Limb (tissue), 2 donors: ENCODE measurements around the gene TMC8.

Experiments used
- DNase-seq, 2 donors: peaks; one replicate each; pipeline ENCODE4 v3.0.0-alpha.2; 2016; ENCODE audit errors: extremely low spot score in 2 of 2

TMC8 gene

GRCh38 chr17:78124081-78124835 is 6.3 kb upstream of the TMC8 start:
- peak in 1 of 2 donors; percentile 27 for DNase-seq

GRCh38 chr17:78124836-78125137 is 5.8 kb upstream of the TMC8 start:
- DNase-seq, result no peak

- DNase-seq, result peak in 1 of 2 donors; percentile 27
These were observed 5.2 kb upstream of the TMC8 start for GRCh38 chr17:78125138-78125913.

GRCh38 chr17:78125976-78126894 is 4.3 kb upstream of the TMC8 start:
- DNase-seq, result no peak

GRCh38 chr17:78126895-78127238 is 3.7 kb upstream of the TMC8 start:
- no peak for DNase-seq

GRCh38 chr17:78127239-78127887 is 3.2 kb upstream of the TMC8 start:
- peak in 1 of 2 donors; percentile 69 for DNase-seq

GRCh38 chr17:78127888-78128550 is 2.6 kb upstream of the TMC8 start:
- DNase-seq, result peak in 1 of 2 donors; percentile 71

GRCh38 chr17:78128551-78129350 is 1.8 kb upstream of the TMC8 start, which contains the start of gene TMC6:
Gene TMC6, minus strand, starts transcription at chr17:78128755. Its CDS starts 1,923 bp downstream, at chr17:78126832.
- peak in 1 of 2 donors; percentile 76 for DNase-seq

- DNase-seq, result no peak
These were observed 1.1 kb upstream of the TMC8 start for GRCh38 chr17:78129351-78130089.

GRCh38 chr17:78130090-78130436 is 508 bp upstream of the TMC8 start:
- DNase-seq, result no peak

- DNase-seq, result peak in 1 of 2 donors; percentile 58
These were observed 857 bp downstream of the TMC8 start for GRCh38 chr17:78131172-78132083.

- DNase-seq, result no peak
These were observed 1.6 kb downstream of the TMC8 start for GRCh38 chr17:78132084-78132676.

- DNase-seq, result peak in 1 of 2 donors; percentile 34
These were observed 2.2 kb downstream of the TMC8 start for GRCh38 chr17:78132767-78133178.

- peak in 1 of 2 donors; percentile 27 for DNase-seq
These were observed 2.8 kb downstream of the TMC8 start for GRCh38 chr17:78133179-78133951.

GRCh38 chr17:78133971-78134898 is 3.7 kb downstream of the TMC8 start:
- peak in 1 of 2 donors; percentile 41 for DNase-seq

- DNase-seq, result no peak
These were observed 4.4 kb downstream of the TMC8 start for GRCh38 chr17:78134899-78135385.
